ENCODE data around the gene NUDT21. TPM values are rescaled to one million over a fixed set of nuclear protein-coding genes. Genes with fewer than 3 reads are reported as not detected.
"Not testable (repeated sequence)": the region's sequence is repeated elsewhere in the genome, so short reads cannot be mapped to it uniquely, and the experiment has no call there.

Gene NUDT21
- total RNA-seq, 2 donors from 2014 or later = 308 to 362 TPM

GRCh38 chr16:56408379-56409098 lies 42.6 kb downstream of the NUDT21 start:
- no peak for ATAC-seq
- Mint-ChIP-seq H3K36me3 (no peaks in the 10 kb centered on the region), H3K9me3 (no peaks in the 10 kb centered on the region), H3K27ac (no peak overlapping the region)
- no peak for DNase-seq (ENCODE audit: low spot score in 2 of 2)

DNA sequence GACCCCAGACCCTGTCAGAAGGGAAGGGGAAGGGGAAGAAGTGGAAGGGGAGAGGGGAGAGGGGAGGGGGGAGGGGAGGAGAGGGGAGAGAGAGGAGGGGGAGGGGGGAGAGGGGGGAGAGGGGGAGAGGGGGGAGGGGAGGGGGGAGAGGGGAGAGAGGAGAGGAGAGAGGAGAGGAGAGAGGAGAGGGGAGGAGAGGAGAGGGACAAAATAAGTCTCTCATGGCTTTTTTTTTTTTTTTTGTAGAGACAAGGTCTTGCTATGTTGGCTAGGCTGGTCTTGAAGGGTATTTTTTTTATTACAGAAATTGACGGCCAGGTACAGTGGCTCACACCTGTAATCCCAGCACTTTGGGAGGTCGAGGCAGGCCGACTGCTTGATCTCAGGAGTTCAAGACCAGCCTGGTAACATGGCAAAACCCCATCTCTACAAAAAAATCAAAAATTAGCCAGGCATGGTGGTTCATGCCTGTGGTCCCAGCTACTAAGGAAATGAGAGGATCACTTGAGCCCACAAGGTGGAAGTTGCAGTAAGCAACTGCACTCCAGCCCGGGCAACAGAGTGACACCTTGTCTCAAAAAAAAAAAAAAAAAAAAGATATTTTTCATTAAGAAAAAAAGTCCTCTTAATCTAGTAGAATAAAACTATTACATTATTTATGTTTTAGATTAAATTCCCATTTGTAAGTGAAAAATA lies 45.0 kb downstream of the NUDT21 start:
- ATAC-seq (no peak), DNase-seq (ENCODE audit: low spot score in 2 of 2) (no peak)
- H3K9me3 Mint-ChIP-seq = no peaks in the 10 kb centered on the region
- H3K27ac Mint-ChIP-seq = no peak overlapping the region
- peaks cover 0 to 5% of the 10 kb centered on the region in 2 donors for H3K36me3 Mint-ChIP-seq

DNA sequence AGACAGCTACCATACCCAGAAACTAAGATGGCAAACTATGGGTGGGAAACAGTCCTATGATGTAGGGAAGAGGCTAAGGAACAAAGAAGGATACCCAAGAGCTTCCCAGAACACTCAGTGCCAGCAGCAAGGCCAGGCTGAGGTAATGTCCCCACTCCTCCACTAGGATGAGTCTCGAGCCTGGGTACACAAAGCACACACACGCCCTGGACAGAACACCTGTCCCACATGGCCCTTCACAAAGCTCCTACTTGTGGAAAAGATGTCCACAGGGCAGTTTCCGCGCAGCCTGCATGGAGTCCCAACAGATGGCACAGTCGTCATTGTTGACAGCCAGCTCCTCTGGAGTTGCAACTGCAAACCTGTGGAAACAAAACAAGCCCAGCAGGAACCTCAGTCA lies 49.6 kb downstream of the NUDT21 start:
- Mint-ChIP-seq H3K27ac (no peak overlapping the region), H3K9me3 (no peaks in the 10 kb centered on the region), H3K36me3 (peaks cover 5 to 9% of the 10 kb centered on the region in 2 donors)
- ATAC-seq = peak in 1 of 2 donors; percentile 52
- DNase-seq (ENCODE audit: low spot score in 2 of 2) = no peak

- DNase-seq (ENCODE audit: low spot score in 2 of 2) (no peak), ATAC-seq (no peak)
- H3K9me3 Mint-ChIP-seq = no peaks in the 10 kb centered on the region
- no peak overlapping the region for H3K27ac Mint-ChIP-seq
- peaks cover 5 to 18% of the 10 kb centered on the region in 2 donors for H3K36me3 Mint-ChIP-seq
Measured at GRCh38 chr16:56400458-56400857, 50.7 kb downstream of the NUDT21 start.

GRCh38 chr16:56399486-56399885 lies 51.6 kb downstream of the NUDT21 start:
- no peak for ATAC-seq
- Mint-ChIP-seq H3K36me3 (peaks cover 5 to 22% of the 10 kb centered on the region in 2 donors), H3K9me3 (no peaks in the 10 kb centered on the region), H3K27ac (no peak overlapping the region)
- no peak for DNase-seq (ENCODE audit: low spot score in 2 of 2)

DNA sequence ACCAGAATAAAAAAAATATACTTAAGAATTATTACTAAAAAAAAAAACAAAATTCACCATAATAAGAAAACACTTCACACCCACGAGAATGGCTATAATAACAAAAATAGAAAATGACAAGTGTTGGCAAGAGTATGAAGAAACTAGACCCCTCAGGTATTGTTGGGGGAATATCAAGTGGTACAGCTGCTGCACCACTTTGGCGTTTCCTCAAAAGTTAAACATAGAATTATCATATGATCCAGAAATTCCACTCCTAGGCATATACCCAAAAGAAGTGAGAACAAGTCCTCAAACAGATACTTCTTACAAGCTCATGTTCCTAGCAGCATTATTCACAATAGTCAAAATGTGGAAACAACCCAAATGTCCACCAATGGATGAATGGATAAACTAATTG lies 52.1 kb downstream of the NUDT21 start:
- ATAC-seq (no peak), DNase-seq (ENCODE audit: low spot score in 2 of 2) (no peak)
- H3K36me3 Mint-ChIP-seq = peaks cover 5 to 26% of the 10 kb centered on the region in 2 donors
- no peaks in the 10 kb centered on the region for H3K9me3 Mint-ChIP-seq
- H3K27ac Mint-ChIP-seq = no peak overlapping the region

GRCh38 chr16:56396724-56397123 lies 54.4 kb downstream of the NUDT21 start:
- not testable (repeated sequence) for H3K9me3 Mint-ChIP-seq; ATAC-seq; H3K27ac Mint-ChIP-seq; DNase-seq (ENCODE audit: low spot score in 2 of 2)
- peaks cover 8 to 36% of the 10 kb centered on the region in 2 donors for H3K36me3 Mint-ChIP-seq

- Mint-ChIP-seq H3K36me3 (peaks cover 27 to 48% of the 10 kb centered on the region in 2 donors), H3K27ac (peak overlapping the region in 1 of 2 donors; percentile 0)
Measured at GRCh38 chr16:56389554-56389953, 61.6 kb downstream of the NUDT21 start.

DNA sequence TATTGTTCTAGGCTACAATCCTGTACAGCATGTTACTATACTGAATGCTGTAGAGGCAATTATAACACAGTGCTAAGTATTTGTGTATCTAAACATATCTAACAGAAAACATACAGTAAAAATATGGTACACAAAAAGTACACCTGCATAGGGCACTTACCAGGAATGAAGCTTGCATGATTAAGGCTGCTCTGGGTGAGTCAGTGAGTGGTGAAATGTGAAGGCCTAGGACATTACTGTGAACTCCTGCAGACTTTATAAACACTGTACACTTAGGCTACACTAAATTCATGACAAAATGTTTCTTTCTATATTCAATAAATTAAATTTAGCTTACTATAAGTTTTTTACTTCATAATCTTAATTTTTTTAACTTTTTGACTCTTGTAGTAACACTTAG lies 62.9 kb downstream of the NUDT21 start:
- H3K9me3 Mint-ChIP-seq = peaks cover 9% of the 10 kb centered on the region in 2 donors
- no peak overlapping the region for H3K27ac Mint-ChIP-seq
- H3K36me3 Mint-ChIP-seq = peaks cover 41 to 54% of the 10 kb centered on the region in 2 donors
- ATAC-seq = no peak
- no peak for DNase-seq (ENCODE audit: low spot score in 2 of 2)

More at GRCh38 chr16:56389554-56389953, 61.6 kb downstream of the NUDT21 start:
- DNase-seq (ENCODE audit: low spot score in 2 of 2) = no peak
- H3K9me3 Mint-ChIP-seq = no peaks in the 10 kb centered on the region
- no peak for ATAC-seq

DNA sequence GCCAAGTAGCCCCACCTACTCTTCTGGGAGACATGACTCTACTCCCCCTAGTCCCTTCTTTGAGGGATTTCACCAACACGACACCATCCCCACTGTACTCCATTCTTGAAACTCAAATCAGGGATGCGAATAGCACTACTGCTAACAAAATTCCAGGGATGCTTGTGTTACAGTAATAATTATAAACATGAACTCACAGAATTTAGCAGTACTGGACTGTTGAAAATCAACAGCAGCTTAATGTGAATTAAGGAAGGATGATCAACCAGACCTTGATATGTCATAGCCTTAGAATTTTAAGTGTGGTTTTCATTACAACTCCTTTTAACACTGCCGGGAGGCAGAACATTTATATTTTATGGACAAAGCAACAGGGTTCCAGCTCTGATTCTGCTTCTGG lies 63.7 kb downstream of the NUDT21 start:
- H3K36me3 Mint-ChIP-seq = peaks cover 42 to 57% of the 10 kb centered on the region in 2 donors
- peaks cover 14 to 15% of the 10 kb centered on the region in 2 donors for H3K9me3 Mint-ChIP-seq
- no peak for DNase-seq (ENCODE audit: low spot score in 2 of 2)
- peak overlapping the region in 1 of 2 donors; percentile 31 for H3K27ac Mint-ChIP-seq
- no peak for ATAC-seq

- peaks cover 55 to 70% of the 10 kb centered on the region in 2 donors for H3K36me3 Mint-ChIP-seq
- peaks cover 22 to 24% of the 10 kb centered on the region in 2 donors for H3K9me3 Mint-ChIP-seq
- H3K27ac Mint-ChIP-seq = no peak overlapping the region
- ATAC-seq (no peak), DNase-seq (ENCODE audit: low spot score in 2 of 2) (no peak)
Measured at GRCh38 chr16:56384074-56384721, 66.9 kb downstream of the NUDT21 start.

DNA sequence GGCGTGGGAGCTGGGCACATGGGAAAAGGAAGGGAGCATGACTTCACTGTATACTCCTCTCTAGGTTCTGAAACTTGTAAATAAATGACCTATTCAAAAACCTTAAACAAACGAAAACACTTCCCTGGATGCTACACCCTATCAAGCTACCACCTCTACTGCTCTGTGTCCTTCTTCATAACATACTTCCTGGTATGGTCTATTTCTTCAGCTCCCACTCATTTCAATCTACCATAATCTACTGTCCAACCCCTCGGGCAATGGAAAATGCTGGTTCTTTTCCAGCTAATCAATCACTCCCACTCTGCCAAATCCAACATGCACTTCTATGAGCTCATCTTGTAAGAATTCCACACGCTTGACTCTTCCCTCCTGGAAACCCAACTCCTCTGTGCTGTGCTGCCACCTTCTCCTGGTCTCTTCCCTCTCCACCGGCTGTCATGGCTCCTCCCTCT lies 68.2 kb downstream of the NUDT21 start:
- H3K9me3 Mint-ChIP-seq = peaks cover 22 to 24% of the 10 kb centered on the region in 2 donors
- H3K36me3 Mint-ChIP-seq = peaks cover 65 to 77% of the 10 kb centered on the region in 2 donors
- peak overlapping the region in 1 of 2 donors; percentile 1 for H3K27ac Mint-ChIP-seq
- DNase-seq (ENCODE audit: low spot score in 2 of 2) = no peak
- ATAC-seq = no peak

- Mint-ChIP-seq H3K36me3 (peaks cover 65 to 73% of the 10 kb centered on the region in 2 donors), H3K27ac (no peak overlapping the region)
- no peak for ATAC-seq
Measured at GRCh38 chr16:56382459-56382858, 68.7 kb downstream of the NUDT21 start.

GRCh38 chr16:56380778-56381485 lies 70.2 kb downstream of the NUDT21 start:
- H3K27ac Mint-ChIP-seq; DNase-seq (ENCODE audit: low spot score in 2 of 2); ATAC-seq: not testable (repeated sequence)
- Mint-ChIP-seq H3K36me3 (peaks cover 64 to 71% of the 10 kb centered on the region in 2 donors), H3K9me3 (peaks cover 22 to 24% of the 10 kb centered on the region in 2 donors)

More at GRCh38 chr16:56382459-56382858, 68.7 kb downstream of the NUDT21 start:
- peaks cover 22 to 24% of the 10 kb centered on the region in 2 donors for H3K9me3 Mint-ChIP-seq
- no peak for DNase-seq (ENCODE audit: low spot score in 2 of 2)
